K562 (cell line): ENCODE results near the gene SLC16A1. TPM values are rescaled to one million over a fixed set of nuclear protein-coding genes. Genes with fewer than 3 reads are reported as not detected.

Experiments
- CHD7 ChIP-seq: fragments of 200-600 bp; sonication (generic); IDR thresholded peaks from one replicate; pipeline ENCODE4 v1.6.1; 2012; ENCODE audit warnings: mild to moderate bottlenecking, low read depth, low read length, inconsistent platforms
- CLOCK ChIP-seq: fragments of 250-450 bp; sonication (Bioruptor Pico); IDR thresholded peaks from 2 replicates; pipeline ENCODE4 v1.4.0; 2020; ENCODE audit warnings: mild to moderate bottlenecking, moderate library complexity, borderline replicate concordance
- E2F8 ChIP-seq: fragments of 450-650 bp; IDR thresholded peaks from 2 replicates; pipeline ENCODE4 v1.7.1; 2018; ENCODE audit warnings: mild to moderate bottlenecking, low read depth; ENCODE audit not compliant: partially characterized antibody
- KLF16 ChIP-seq: IDR thresholded peaks from 2 replicates; pipeline ENCODE4 v1.6.1; 2016; ENCODE audit warnings: antibody characterized with exemption
- PATZ1 ChIP-seq: fragments of 250-450 bp; sonication (Bioruptor Pico); IDR thresholded peaks from 2 replicates; pipeline ENCODE4 v1.5.0; 2020; ENCODE audit warnings: mild to moderate bottlenecking, borderline replicate concordance
- polyA plus RNA-seq, 8 experiments: library from polyadenylated mRNA; depleted of rRNA in 4 of 8; stranded (reverse) in 5 of 8; unstranded in 3 of 8; fragments of >200 nt; fragmentation: Nextera tagmentation in 2 of 8; fragmentation: Illumina TruSeq in 1 of 8; extraction: Ambion mirVana in 2 of 8; extraction: Trizol in 1 of 8; gene quantifications; 2 replicates each; pipeline versions ENCODE4 v1.2.1 to v1.2.3, GENCODE V29; 2011 to 2014; ENCODE audit warnings: inconsistent platforms in 1 of 8, missing spikeins in 1 of 8
- total RNA-seq, 7 experiments: library from RNA; depleted of rRNA in 6 of 7; stranded (reverse); fragments of >200 nt in 6 of 7; fragmentation: Illumina TruSeq in 2 of 7; extraction: Trizol in 2 of 7; gene quantifications; 2 replicates each; pipeline versions ENCODE4 v1.2.1 to v1.2.3, GENCODE V29; 2011 to 2021; ENCODE audit warnings: low replicate concordance in 1 of 7

The SLC16A1 gene
- total and polyA plus RNA-seq, 9 of the 15 experiments (the other 6 are each of a cell fraction or from before 2014, with no cell fraction given): 73.1 to 244 (median 117) TPM

GRCh38 chr1:112954945-112955772 lies 837 bp downstream of the SLC16A1 start (continued):
- TF ChIP-seq CHD7 (no peak), CLOCK (CRISPR knock-in tag) (no peak), E2F8 (no peak), KLF16 (no peak), PATZ1 (CRISPR knock-in tag) (no peak)
